K562 (cell line): Measurements from ENCODE around the gene NRG2. TPM values are rescaled to one million over a fixed set of nuclear protein-coding genes. Genes with fewer than 3 reads are reported as not detected.

Experiments used
- ATAC-seq: fragments of 200-7000 bp; cut with Tn5 transposase; 3 replicates; pipeline ENCODE4 v1.9.1; 2020; ENCODE audit warnings: moderate library complexity
- BruUV-seq: library from RNA; stranded (reverse); fragments of 400-500 nt; replicated peaks from 2 replicates; lab custom pipeline; 2021; lab: Mats Ljungman, UMichigan
- CTCF ChIA-PET: fragments of 300-600 bp; formaldehyde crosslinking; extraction: SDS; loops from one replicate; lab custom pipeline; 2021; ENCODE audit warnings: low intra/inter-chr PET ratio; lab: Yijun Ruan, JAX
- POLR2A ChIA-PET: fragments of 300-600, 350-650 bp; sonication (Branson Sonifier 250); formaldehyde crosslinking; extraction: SDS; loops from one replicate; lab custom pipeline; 2021; ENCODE audit warnings: antibody characterized with exemption, inconsistent platforms; lab: Yijun Ruan, JAX
- DNase-seq, 4 experiments: peaks; one replicate each; pipeline versions ENCODE4 v3.0.0 to v3.0.0-alpha.2; 2011 to 2018; ENCODE audit warnings: low spot score in 3 of 4, mixed read lengths in 3 of 4; ENCODE audit errors: extremely low read depth in 1 of 4
- FAIRE-seq: peaks from 2 replicates; lab custom pipeline; 2011; peaks lifted over from hg19 to GRCh38; lab: Jason Lieb, UNC
- H2AFZ ChIP-seq: 2 replicates; pipeline ENCODE4 v1.6.0; 2011; ENCODE audit warnings: low read depth, low read length, control low read depth, inconsistent platforms
- H3K27ac ChIP-seq: fragments of 200-600 bp; 3 replicates; pipeline ENCODE4 v1.8.0; 2011; ENCODE audit warnings: low read depth, mild to moderate bottlenecking, control low read depth, inconsistent platforms, low read length, moderate library complexity, mixed read lengths; ENCODE audit errors: extremely low read depth
- H3K27me3 ChIP-seq, 2 experiments: fragments of 300-600 bp in 1 of 2; 2 replicates in 1 of 2; 3 replicates in 1 of 2; pipeline versions ENCODE4 v1.6.0 to v1.8.0; 2011; ENCODE audit warnings: inconsistent platforms in 2 of 2, low read length in 2 of 2, mild to moderate bottlenecking in 1 of 2, mixed read lengths in 1 of 2, moderate library complexity in 1 of 2; ENCODE audit not compliant: control insufficient read depth in 2 of 2, insufficient read depth in 2 of 2
- H3K36me3 ChIP-seq: fragments of 300-600 bp; 3 replicates; pipeline ENCODE4 v1.8.0; 2011; ENCODE audit warnings: mild to moderate bottlenecking, low read length, inconsistent platforms; ENCODE audit not compliant: control insufficient read depth, insufficient read depth
- H3K4me1 ChIP-seq, 2 experiments: fragments of 200-600 bp in 1 of 2; replicated peaks in 1 of 2; 2 replicates in 1 of 2; 3 replicates in 1 of 2; pipeline versions ENCODE4 v1.5.1 to v1.8.0; 2011; ENCODE audit warnings: inconsistent platforms in 2 of 2, low read length in 2 of 2, mild to moderate bottlenecking in 1 of 2, mixed read lengths in 1 of 2, moderate library complexity in 1 of 2; ENCODE audit not compliant: control insufficient read depth in 2 of 2, insufficient read depth in 2 of 2
- H3K4me2 ChIP-seq: 2 replicates; pipeline ENCODE4 v1.6.1; 2011; ENCODE audit warnings: low read length, control low read depth, inconsistent platforms, mixed read lengths; ENCODE audit not compliant: insufficient read depth
- H3K4me3 ChIP-seq: fragments of 200-600 bp; sonication (generic), shearing (Covaris generic); 2 replicates; pipeline ENCODE4 v1.5.1; 2016; ENCODE audit warnings: control low read depth, inconsistent platforms
- H3K79me2 ChIP-seq: fragments of 200-600 bp; 3 replicates; pipeline ENCODE4 v1.8.0; 2011; ENCODE audit warnings: low read length, inconsistent platforms; ENCODE audit not compliant: control insufficient read depth, insufficient read depth
- H3K9ac ChIP-seq, 2 experiments: 2 replicates each; pipeline versions ENCODE4 v1.6.0 to v1.6.1; 2011; ENCODE audit warnings: low read depth in 2 of 2, low read length in 2 of 2, control low read depth in 1 of 2, inconsistent platforms in 1 of 2, mild to moderate bottlenecking in 1 of 2, mixed read lengths in 1 of 2; ENCODE audit not compliant: insufficient read depth in 1 of 2
- H3K9me1 ChIP-seq: one replicate; pipeline ENCODE4 v1.6.0; 2011; ENCODE audit warnings: inconsistent platforms, mild to moderate bottlenecking, low read length, moderate library complexity; ENCODE audit not compliant: control insufficient read depth, insufficient read depth
- H3K9me3 ChIP-seq: replicated peaks from 2 replicates; pipeline ENCODE4 v1.5.1; 2011; ENCODE audit warnings: low read depth, low read length, inconsistent platforms; ENCODE audit not compliant: control insufficient read depth, insufficient read depth
- H4K20me1 ChIP-seq: replicated peaks from 2 replicates; pipeline ENCODE4 v1.6.1; 2011; ENCODE audit warnings: low read length, inconsistent platforms, mixed read lengths; ENCODE audit not compliant: control insufficient read depth, insufficient read depth
- CBX5 ChIP-seq: IDR thresholded peaks from 2 replicates; pipeline ENCODE4 v1.6.1; 2014; ENCODE audit warnings: low read depth, borderline replicate concordance
- POLR2B ChIP-seq: fragments of 450-650 bp; IDR thresholded peaks from 2 replicates; pipeline ENCODE4 v1.6.1; 2018; ENCODE audit warnings: low read depth; ENCODE audit not compliant: partially characterized antibody
- TCF15 ChIP-seq: fragments of 250-450 bp; sonication (Bioruptor Pico); IDR thresholded peaks from 2 replicates; pipeline ENCODE4 v1.8.0; 2022; ENCODE audit warnings: moderate library complexity, mild to moderate bottlenecking, inconsistent platforms
- TEAD1 ChIP-seq, 2 experiments: fragments of 450-650 bp in 1 of 2; sonication (generic) in 1 of 2; formaldehyde crosslinking; IDR thresholded peaks; 2 replicates each; pipeline versions ENCODE4 v1.4.0 to v1.8.0; 2020 to 2022; ENCODE audit warnings: mild to moderate bottlenecking in 2 of 2, missing genetic modification reagents in 1 of 2
- ZNF512 ChIP-seq: IDR thresholded peaks from 2 replicates; pipeline ENCODE4 v1.6.1; 2016; ENCODE audit warnings: missing genetic modification characterization, missing compliant biosample characterization
- ZNF584 ChIP-seq: fragments of 200-800 bp; sonication (Bioruptor generic); IDR thresholded peaks from 2 replicates; pipeline ENCODE4 v1.6.1; 2016; ENCODE audit warnings: low read depth, mild to moderate bottlenecking, missing genetic modification characterization, missing compliant biosample characterization
- ZNF589 ChIP-seq: fragments of 200-800 bp; sonication (Bioruptor generic); IDR thresholded peaks from 2 replicates; pipeline ENCODE4 v1.6.1; 2016; ENCODE audit warnings: low read depth, missing genetic modification characterization, missing compliant biosample characterization
- ZNF609 ChIP-seq: sonication (generic); formaldehyde crosslinking; IDR thresholded peaks from 2 replicates; pipeline ENCODE4 v1.8.1; 2023; ENCODE audit warnings: missing genetic modification reagents, mild to moderate bottlenecking, borderline replicate concordance
- WGBS: fragments of 100-300 bp; shearing (Covaris generic); methylation state at CpG from one replicate; pipeline ENCODE4 v1.1.6; 2016; ENCODE audit warnings: low coverage, mixed read lengths; ENCODE audit not compliant: insufficient coverage; ENCODE audit errors: missing lambda C conversion rate; 5-methylcytosine and 5-hydroxymethylcytosine counted together
- in situ Hi-C: fragments of 300-500 bp; cut with MboI; formaldehyde crosslinking; loops from 4 replicates; pipeline ENCODE4 v1.15.0; 2018; ENCODE audit warnings: inconsistent platforms, mixed read lengths
- intact Hi-C: fragments of 100-400 bp; cut with micrococcal nuclease; formaldehyde crosslinking; loops from 2 replicates; pipeline ENCODE4 v1.14.2; 2022
- polyA plus RNA-seq, 8 experiments: library from polyadenylated mRNA; depleted of rRNA in 4 of 8; stranded (reverse) in 5 of 8; unstranded in 3 of 8; fragments of >200 nt; fragmentation: Nextera tagmentation in 2 of 8; fragmentation: Illumina TruSeq in 1 of 8; extraction: Ambion mirVana in 2 of 8; extraction: Trizol in 1 of 8; gene quantifications; 2 replicates each; pipeline versions ENCODE4 v1.2.1 to v1.2.3, GENCODE V29; 2011 to 2014; ENCODE audit warnings: inconsistent platforms in 1 of 8, missing spikeins in 1 of 8
- total RNA-seq, 7 experiments: library from RNA; depleted of rRNA in 6 of 7; stranded (reverse); fragments of >200 nt in 6 of 7; fragmentation: Illumina TruSeq in 2 of 7; extraction: Trizol in 2 of 7; gene quantifications; 2 replicates each; pipeline versions ENCODE4 v1.2.1 to v1.2.3, GENCODE V29; 2011 to 2021; ENCODE audit warnings: low replicate concordance in 1 of 7

Gene NRG2
- total and polyA plus RNA-seq, 9 of the 15 experiments (the other 6 are each of a cell fraction or from before 2014, with no cell fraction given): not detected

- CTCF ChIA-PET: no interaction called here
- 3% methylated on average over 2 of the region's 2 CpGs for WGBS
- no peaks in the 10 kb centered on the region for H3K9me1 ChIP-seq
- FAIRE-seq: no peak
- TF ChIP-seq CBX5: no peak
- no peak for TF ChIP-seq ZNF512 (tag)
- no peak for TF ChIP-seq POLR2B
- TF ChIP-seq TCF15: no peak
- no peak for TF ChIP-seq TEAD1 (CRISPR knock-in tag; IDR thresholded peaks at IDR 0.05)
- no peak for TF ChIP-seq ZNF609 (CRISPR knock-in tag)
- no peak for TF ChIP-seq ZNF589 (CRISPR knock-in tag)
- TF ChIP-seq ZNF584 (CRISPR knock-in tag): peak; percentile 81
- TF ChIP-seq, all 486 proteins: peak for 1
- no peak overlapping the region for H3K4me3 ChIP-seq
- peaks cover 0 to 10% of the 10 kb centered on the region in 2 experiments; a peak in 4 of 5 replicates for H3K27me3 ChIP-seq
- H3K4me2 ChIP-seq: no peak overlapping the region
- H3K36me3 ChIP-seq: no peaks in the 10 kb centered on the region
- intact Hi-C loops: no loop called here
- H3K4me1 ChIP-seq: no peaks in the 10 kb centered on the region; a peak in 1 of 5 replicates
- no TSS peak for BruUV-seq
- ATAC-seq (no peak), DNase-seq (no peak)
- H3K9ac ChIP-seq: no peak overlapping the region
- in situ Hi-C loops: no loop called here
- H2AFZ ChIP-seq: no peak overlapping the region
- H3K27ac ChIP-seq: no peak overlapping the region
- H3K79me2 ChIP-seq: no peaks in the 10 kb centered on the region
- H4K20me1 ChIP-seq: no peaks in the 10 kb centered on the region
- POLR2A ChIA-PET: interaction anchor here (0.7 to 1.4 kb wide), 2 partner anchors 14 to 42 kb away, joined by 3 read pairs; no protein-coding TSS in a partner anchor
- no peaks in the 10 kb centered on the region for H3K9me3 ChIP-seq
Measured at GRCh38 chr5:140027807-140028206, 15.3 kb downstream of the NRG2 start.
